Activated CD4-positive, alpha-beta T cell treated with anti-CD3 and anti-CD28 coated beads, Interleukin-2, amount 50 U/mL, for 24 hours (primary cell): ENCODE results near the gene ITGB7.

Experiments
- DNase-seq, 2 donors: peaks; one replicate each; pipeline ENCODE4 v3.0.0-alpha.2; 2020; ENCODE audit warnings: low read depth in 1 of 2, low spot score in 1 of 2

The ITGB7 gene

DNA sequence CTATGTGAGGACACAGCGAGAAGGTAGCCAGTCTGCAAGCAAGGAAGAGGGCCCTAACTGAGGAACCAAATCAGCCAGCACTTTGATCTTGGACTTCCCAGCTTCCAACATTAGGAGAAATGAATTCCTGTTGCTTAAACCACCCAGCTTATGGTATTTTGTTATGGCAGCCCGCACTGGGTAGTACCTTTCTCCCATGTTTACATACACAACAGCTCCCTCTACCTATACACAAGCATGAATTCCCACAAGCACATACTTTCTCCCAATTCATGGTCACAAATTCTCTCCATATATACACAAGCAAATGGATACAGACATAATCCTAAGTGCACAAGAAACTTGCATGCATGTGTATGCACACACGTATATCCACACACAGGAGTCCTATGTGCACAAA lies 7.4 kb downstream of the ITGB7 start:
- DNase-seq: no peak

DNA sequence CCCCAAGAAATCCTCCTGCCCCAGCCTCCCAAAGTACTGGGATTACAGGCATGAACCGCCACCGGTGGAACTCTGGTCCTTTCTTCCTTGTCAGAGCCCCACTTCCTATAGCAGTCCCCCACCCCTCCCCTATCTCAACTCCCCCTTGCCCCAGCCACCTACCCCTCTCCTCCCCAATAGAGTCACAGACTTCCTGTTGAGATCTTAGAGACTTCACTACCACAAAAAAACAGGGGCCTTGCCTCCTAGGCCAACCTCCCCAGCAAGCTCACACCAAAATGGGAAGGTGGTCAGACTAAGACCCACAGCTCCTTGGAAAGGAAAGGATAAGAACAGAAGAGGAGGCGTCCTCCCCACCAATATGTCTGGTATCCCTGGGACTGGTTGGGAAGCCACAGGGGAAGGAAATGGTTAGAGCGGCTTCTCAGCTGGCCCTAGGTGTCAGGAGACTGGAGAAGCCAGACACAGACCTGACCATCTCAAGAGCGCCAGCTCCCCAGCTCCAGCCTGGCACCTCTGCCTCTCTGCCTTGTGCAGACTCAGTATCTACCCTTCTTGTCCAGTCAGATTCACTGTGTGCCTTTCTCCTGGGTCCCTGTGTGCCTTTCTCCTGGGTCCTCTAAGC lies 8.5 kb downstream of the ITGB7 start:
- DNase-seq: no peak

DNA sequence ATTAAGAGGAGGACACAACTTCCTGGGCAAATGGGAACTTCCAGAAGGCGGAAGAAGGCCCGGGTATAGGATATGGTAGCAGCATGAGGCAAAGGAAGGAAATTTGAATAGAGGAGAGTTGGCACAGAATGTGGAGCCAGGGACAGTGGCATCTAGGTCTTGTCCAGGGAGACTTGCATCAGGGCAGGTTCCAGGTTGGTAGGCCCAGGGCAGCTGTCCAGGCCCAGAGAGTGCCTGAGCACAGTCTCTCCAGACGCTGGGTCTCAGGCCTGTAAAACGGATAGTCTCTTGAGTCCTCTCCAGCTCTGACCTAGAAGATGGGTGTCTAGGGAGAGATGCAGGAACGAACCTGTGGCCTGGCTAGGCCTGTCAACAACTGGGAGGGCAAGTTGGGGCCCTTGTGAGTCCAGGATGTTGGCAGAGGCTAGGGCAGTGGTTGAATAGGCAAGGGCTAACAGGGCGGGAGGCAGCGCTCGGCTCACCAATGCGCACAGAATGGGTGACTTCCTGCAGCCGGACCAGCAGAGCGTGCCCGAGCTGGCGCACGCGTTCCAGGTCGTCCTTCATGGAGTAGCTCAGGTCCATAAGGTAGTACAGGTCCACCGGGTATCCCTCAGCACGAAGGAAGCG lies 9.9 kb downstream of the ITGB7 start:
- DNase-seq: no peak

DNA sequence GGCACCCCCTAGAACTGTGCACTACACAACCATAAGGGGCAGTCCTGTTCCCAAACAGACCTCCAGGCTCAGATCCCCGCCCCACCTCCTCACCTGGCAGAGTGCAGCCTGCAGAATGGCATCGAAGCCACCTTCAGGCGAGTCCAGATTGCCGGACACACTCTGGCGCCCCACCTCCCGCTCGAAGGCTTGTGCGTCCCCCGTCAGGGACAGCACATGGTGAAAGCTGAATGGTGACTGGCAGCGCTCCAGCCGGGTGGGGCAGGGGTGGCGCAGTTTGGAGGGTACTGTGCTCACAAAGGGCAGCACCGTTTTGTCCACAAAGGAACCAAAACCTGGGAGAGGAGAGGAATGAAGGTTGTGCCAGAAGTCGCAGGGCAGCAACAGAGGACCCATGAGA lies 10.6 kb downstream of the ITGB7 start:
- DNase-seq: no peak

DNA sequence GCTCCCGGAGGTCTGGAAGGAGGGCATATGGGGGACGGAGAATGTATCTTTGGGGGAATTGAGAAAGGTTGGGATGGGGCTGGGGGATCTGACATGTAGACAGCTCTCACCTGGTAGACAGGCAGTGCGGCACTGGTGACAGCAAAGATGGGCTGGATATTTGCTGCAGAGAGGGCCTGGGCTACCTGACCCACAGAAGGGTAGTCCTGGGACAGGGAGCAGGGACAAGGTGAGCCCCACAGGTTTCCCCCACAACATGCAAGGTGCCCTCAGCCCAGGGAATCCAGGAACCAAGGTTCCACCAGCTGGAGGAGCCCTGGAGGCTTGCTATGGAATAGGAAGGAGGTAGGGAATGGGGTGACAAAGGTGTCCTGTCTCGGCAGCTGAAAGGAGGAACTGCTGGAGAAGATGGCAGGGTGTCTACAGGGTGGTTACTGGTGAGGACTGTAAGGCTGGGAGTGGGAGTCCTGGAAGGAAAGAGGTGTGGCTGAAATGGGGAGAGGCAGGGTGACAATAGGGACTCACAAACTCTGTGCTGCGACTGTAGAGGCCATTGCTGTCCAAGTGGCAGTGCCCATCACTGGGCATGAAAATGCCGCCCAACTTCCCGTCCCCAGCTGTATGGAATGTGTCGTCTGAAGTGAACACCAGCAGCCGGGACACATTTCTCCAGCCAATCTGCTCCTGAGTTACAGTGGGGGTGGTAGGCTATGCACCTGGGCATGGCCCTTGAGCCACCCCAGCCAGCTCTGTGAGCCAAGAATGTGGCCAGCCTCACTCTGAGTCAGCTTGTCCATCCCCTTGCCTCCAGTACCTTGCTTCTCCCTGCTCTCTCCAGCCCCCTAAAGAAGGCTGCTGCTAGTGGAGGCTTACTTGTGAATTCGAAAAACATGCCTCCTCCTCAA lies 11.3 kb downstream of the ITGB7 start:
- no peak for DNase-seq

DNA sequence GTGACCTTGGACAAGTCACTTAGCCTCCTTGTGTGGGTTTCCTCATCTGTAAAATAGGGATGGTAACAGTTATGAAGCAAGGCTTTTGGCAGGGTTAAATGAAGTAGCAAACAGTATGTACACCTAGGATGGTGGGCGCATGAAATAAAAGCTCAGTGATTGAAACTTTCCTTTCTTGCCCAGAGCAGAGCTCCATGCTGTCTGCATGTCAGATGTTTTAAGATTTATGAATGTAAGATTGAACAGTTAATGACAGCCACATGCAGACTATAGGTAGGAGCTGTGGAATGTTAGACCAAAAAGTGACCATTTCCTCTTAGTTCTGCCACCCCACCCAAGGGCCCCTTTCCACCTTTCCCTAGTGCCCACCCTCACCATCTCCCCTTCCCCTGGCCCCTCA lies 12.1 kb downstream of the ITGB7 start:
- no peak for DNase-seq

DNA sequence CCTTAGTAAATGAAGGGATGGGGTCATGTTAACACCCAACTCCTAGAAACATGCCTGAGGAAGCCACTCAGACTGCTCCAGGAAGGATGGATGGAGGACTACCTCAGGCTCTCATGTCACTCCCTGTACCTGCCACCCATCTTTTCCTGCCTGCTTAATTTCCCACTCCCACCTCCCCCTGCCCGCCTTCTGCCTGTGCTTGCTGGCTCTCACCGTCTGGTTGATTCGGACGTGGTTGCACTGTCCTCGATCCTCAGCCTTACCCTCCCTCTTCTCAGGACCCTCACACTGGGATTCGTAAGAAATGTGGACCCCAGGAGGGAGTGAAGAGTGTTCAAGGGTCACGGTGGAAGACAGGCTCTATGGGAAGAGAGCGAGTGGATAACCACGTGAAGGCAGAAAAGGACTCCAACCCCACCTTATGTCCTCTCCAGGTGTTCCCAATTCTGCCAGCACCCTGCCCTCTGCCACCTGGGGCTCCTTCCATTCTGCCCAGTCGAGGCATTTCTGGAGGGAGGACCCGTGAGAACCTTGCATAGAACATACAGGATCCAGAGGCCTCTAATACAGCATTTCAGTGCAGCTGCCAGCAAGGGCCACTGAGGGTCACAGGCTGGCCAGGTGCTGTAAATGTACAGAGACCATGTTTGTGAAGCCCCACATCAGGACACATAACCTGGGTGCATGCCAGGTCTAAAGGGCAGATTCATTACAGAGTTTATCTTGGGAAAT lies 12.9 kb downstream of the ITGB7 start:
- DNase-seq: no peak

DNA sequence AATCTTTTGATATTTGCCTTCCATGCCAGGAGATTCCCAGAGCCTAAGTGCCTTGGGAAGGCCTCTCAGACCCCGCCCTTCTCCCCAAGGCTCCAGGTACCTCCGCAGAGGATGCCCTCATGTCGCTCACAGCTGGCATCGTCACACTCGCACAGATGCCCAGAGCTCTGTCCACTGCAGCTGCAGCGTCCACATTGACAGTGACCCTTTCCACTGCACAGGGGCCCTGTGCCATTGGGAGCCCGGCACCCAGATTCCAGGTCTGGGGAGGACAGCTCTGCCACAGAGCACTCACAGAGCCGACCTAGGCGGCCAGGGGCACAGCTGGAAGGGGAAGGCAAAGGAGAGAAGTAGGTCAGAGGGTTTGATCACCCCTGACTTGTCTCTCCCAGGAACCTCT lies 14.0 kb downstream of the ITGB7 start:
- DNase-seq: no peak

DNA sequence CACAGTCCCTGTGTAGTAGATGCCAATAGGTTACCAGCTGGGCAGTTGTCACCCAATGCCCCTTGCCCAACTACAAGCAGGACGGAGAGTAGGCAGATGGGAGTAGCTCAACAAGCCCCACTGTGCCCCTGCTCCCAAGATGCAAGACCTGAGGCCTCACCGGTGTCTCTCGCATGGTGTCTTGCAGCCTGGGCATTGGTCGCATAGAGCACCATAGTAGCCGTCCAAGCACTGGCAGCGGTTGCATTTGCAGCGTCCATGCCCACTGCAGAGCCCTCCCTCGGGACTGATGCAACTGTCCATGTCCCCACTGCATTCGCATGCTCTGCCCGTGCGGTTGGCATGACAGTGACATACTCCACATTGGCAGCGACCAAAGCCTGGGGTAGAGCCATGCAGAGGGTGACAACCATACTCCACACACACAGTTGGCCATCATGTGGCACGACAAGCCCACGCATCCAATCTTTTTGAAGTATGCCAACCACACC lies 14.5 kb downstream of the ITGB7 start:
- no peak for DNase-seq

DNA sequence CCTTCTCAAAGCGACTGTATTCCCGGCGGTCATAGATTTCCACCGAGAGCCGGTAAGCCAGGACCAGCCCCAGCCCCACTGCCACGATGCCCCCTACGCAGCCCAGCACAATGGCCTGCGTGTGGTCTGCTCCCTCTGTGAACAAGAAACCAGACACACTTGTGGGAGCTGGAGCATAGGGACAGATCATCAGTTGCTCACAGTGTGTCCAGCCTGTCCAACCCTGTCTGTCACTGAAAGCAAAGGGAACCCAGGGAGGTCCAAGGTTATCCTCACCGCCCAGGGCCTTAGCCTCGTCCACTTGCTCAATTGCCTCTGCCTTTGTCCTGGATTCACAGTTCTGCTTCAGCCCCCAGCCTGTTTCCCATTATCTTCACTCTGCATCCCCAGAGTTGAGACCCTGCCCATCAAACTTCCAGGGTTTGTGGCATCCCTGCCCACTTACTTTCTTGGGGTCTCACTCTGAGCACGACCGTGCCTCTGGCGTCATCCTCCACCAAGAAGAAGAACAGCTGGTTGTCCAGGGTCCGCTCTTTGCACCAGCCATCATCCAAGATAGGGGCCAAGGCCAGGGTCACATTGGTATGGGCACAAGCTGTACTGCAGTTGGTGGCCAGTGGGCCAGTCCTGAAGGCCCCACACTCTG lies 15.0 kb downstream of the ITGB7 start:
- no peak for DNase-seq

DNA sequence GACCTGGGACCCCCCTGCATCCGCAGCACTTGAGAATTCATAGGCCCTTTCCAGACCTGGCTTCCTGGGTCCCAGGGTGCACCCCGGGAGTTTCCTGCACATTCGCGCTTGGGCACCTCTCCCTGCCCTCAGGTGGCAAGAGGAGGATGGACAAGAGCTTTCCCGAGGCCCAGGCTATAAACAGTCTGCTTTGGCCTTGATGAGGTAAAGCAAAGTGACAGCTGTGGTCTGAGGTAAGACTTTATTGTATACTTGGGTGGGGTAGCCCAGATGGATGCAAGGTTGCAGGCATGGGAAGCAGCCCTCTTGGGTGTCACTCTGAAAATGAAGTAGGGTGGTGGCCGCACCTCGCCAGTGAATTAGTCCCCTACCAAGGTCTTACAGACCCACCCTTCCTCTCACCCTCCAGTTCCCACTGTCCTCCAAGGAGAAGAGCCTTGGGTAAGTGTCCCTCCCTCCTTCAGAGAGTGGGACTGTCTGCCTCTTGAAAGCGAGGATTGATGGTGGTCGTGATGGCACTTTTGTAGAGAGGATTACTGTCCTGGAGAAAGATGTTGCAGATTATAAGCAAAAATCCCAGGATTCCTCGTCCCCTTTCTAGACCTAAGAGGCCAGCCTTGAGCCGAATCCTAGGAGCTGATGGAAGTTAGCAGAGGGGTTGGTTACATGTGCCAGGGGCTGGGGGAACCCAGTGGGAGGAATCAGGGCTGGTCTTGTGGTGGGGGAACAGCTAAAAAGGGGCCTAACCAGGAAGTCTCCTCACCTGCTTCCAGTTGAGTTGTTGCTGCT lies 15.8 kb downstream of the ITGB7 start:
- no peak for DNase-seq

DNA sequence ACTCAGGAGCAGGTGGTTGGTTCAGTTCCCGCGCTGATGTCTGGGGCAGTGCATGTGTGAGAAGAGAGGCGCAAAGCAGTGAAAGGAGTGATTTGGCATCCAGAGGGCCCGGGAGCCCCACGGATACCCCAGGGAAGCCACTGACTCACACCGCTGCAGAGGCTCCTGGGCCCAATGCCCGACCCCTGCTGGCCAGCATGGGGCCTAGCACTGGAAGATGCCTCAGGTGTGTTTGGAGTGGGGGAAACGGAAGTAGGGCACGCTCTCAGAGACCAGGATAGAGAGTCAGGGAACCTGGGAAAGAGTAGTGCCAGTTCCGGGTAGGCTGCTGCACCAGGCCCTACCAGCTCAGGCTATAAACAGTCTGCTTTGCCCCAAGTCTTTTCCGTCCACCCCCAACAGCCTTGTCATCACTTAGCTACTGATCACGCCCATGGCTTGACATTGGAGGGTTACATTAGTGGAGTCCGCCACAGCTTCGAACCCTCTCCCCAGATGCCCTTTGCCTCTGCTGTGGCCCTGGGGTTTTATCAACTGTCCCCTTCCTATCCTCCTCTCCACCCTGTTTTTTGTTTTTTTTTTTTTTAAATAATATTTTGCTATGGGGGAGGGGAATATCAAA lies 16.8 kb downstream of the ITGB7 start:
- DNase-seq: no peak

DNA sequence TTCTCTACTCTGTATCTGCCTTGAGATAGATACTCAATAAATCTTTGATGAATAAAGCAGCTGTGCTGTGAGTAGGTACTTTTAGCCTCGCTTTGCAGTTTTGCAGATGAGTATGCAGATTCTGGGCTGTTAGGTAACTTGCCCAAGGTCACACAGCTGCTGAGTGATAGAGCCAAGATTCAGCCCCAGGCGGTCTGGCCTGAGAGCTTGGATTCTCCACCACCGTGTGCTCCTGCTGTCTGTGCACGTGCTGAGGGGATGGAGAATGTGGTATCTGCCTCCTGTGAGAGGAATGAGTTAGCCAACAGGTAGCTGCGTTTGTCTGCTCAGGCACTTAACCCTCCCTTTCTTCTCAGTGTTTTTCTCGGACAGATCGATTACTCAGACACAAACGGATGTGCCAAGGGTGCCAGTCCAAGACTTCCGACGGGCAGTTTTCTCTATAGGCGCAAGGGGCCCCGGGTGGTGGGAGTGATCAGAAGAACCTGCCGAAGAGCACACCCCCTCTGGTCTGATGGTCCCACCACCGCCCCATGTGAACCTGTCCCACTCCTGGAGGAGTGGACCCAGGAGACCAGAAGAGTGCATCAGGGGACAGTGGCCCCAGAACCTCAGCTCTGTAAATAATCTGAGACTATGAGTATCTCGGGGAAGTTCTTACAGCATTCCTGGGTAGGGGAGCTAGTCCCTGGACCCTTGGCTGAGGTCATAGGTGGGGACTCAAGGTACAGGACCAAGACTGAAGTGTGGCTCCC lies 19.7 kb downstream of the ITGB7 start:
- DNase-seq: no peak

DNA sequence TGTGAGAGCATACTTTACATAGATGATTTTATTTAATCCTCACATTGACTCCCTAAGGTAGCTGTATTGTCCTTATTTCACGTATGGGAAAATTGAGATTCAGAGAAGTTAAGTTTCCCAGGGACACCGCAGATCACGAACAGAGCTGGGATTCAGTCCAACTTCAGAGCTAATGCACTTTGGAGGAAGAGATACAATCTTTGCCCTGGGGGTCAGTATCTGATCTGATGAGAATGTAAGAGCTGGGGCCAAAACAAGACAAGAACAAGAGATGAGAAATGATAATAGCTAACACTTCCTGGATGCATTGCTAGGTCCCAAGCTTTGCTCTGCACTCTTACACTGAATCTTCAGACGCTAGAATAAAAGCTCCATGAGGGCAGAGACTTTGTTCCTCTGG lies 20.3 kb downstream of the ITGB7 start:
- DNase-seq: no peak

DNA sequence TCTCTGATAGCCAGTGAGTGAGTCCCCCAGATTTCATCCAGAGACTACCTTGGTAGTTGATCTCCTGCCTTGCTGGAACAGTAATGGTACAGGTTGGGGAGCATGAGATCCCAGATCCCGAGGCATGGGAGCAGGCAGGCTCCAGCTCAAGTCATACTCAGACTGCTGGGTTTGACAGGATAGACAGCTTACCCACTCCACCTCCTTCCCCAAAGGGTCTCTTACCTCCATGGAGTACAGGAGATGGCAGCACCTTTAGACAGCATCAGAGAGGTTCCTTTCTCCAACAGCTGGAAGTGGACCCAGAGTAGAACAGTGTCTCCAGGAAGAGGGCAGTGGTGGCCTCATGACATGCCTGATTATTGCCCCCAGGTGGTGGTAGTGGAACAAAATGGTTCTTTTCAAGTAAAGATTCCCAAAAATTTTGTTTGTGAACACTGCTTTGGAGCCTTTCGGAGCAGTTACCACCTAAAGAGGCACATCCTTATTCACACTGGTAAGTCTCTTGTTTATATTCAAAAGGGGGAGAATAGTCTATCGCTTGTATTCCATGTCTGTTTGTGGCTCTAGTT lies 21.4 kb downstream of the ITGB7 start:
- DNase-seq: no peak

DNA sequence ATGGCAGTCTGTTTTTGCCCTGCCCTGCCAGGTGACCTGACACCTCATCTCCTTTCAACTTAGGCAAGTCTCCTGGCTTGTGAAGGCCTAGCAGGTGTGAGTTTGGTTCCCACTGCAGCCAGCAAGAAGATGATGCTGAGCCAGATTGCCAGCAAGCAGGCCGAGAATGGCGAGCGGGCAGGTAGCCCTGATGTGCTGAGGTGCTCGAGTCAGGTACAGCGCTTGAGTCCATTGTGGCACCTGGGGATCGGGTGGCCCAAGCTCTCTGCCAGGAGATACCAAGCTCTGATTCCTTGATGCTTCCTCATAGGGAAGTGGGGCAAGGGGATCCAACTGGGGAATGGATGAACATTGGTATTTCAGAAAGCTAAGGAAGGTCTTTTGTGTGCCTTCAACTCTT lies 22.2 kb downstream of the ITGB7 start:
- DNase-seq: no peak

DNA sequence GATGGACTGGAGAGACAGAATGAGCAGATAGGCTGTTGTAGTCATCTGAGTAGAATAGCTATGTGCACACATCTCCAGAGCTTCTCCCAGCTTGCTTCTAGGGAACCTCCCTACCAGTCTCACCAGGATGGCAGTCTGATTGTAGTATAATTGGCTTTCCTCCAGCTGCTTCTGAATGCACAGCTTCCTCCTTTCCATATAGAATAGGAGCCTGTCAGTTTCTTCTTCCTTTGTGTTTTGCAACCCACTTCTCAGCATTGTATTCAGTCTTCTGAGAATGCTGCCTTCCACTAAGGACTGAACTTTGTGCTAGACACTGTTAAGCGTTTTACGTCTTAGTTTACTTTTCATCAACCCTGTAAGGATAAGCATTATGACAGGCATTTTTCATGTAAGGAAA lies 24.1 kb downstream of the ITGB7 start:
- no peak for DNase-seq

DNA sequence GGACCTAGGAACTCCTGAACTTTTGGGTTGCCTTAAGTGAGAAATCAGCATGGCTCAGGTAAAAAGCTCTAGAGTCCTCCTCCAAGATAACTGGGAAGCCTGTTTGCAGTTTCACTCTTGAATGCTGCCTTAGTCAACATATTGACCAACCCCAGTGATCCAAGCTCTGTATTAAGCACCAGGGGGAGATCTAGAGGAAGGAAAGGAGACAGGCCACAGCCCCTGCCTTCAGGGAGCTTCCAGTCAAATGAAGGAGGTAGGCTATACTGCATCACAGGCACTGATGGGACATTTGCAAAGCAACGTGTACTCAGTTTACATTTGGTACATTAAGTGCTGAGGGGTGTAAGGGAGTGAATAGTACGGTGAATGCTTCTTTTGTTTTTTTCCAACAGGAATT lies 25.1 kb downstream of the ITGB7 start:
- no peak for DNase-seq
